DMS 273 treated with DMSO at 0.1 percent for 48 hours (cell line): ENCODE results near the gene TTC16.
"Not testable (repeated sequence)": the region's sequence is repeated elsewhere in the genome, so short reads cannot be mapped to it uniquely, and the experiment has no call there.

Source experiments
- DNase-seq: peaks from one replicate; lab custom pipeline; 2025; lab: John Stamatoyannopoulos, UW

TTC16 gene

GRCh38 chr9:127744398-127745110 is 28.7 kb downstream of the TTC16 start:
- DNase-seq, result no peak

GRCh38 chr9:127746959-127747569 is 31.2 kb downstream of the TTC16 start:
- DNase-seq, result no peak

- no peak for DNase-seq
Observed at GRCh38 chr9:127749090-127749787, 33.4 kb downstream of the TTC16 start.

GRCh38 chr9:127751269-127752054 is 35.6 kb downstream of the TTC16 start:
- no peak for DNase-seq

GRCh38 chr9:127753148-127753547 is 37.3 kb downstream of the TTC16 start:
- DNase-seq, result no peak

GRCh38 chr9:127753622-127754021 is 37.7 kb downstream of the TTC16 start:
- DNase-seq, result no peak

- no peak for DNase-seq
Observed at GRCh38 chr9:127754099-127755060, 38.5 kb downstream of the TTC16 start.

GRCh38 chr9:127755061-127756060 is 39.5 kb downstream of the TTC16 start:
- no peak for DNase-seq

- no peak for DNase-seq
Observed at GRCh38 chr9:127756233-127756632, 40.4 kb downstream of the TTC16 start.

GRCh38 chr9:127756776-127757175 is 40.9 kb downstream of the TTC16 start:
- not testable (repeated sequence) for DNase-seq

GRCh38 chr9:127758843-127759242 is 43.0 kb downstream of the TTC16 start:
- no peak for DNase-seq

GRCh38 chr9:127761061-127761460 is 45.2 kb downstream of the TTC16 start:
- DNase-seq, result no peak

- DNase-seq, result no peak
Observed at GRCh38 chr9:127761491-127761956, 45.6 kb downstream of the TTC16 start.

- no peak for DNase-seq
Observed at GRCh38 chr9:127762111-127762676, 46.3 kb downstream of the TTC16 start.

GRCh38 chr9:127763918-127764384 is 48.1 kb downstream of the TTC16 start:
- DNase-seq, result no peak

- DNase-seq, result no peak
Observed at GRCh38 chr9:127765418-127765817, 49.5 kb downstream of the TTC16 start.

GRCh38 chr9:127767410-127767809 is 51.5 kb downstream of the TTC16 start:
- no peak for DNase-seq

- DNase-seq, result no peak
Observed at GRCh38 chr9:127767909-127768331, 52.0 kb downstream of the TTC16 start.

- no peak for DNase-seq
Observed at GRCh38 chr9:127768698-127769097, 52.8 kb downstream of the TTC16 start.
